ENCODE results near the gene ADAMTS2.

The ADAMTS2 gene

DNA sequence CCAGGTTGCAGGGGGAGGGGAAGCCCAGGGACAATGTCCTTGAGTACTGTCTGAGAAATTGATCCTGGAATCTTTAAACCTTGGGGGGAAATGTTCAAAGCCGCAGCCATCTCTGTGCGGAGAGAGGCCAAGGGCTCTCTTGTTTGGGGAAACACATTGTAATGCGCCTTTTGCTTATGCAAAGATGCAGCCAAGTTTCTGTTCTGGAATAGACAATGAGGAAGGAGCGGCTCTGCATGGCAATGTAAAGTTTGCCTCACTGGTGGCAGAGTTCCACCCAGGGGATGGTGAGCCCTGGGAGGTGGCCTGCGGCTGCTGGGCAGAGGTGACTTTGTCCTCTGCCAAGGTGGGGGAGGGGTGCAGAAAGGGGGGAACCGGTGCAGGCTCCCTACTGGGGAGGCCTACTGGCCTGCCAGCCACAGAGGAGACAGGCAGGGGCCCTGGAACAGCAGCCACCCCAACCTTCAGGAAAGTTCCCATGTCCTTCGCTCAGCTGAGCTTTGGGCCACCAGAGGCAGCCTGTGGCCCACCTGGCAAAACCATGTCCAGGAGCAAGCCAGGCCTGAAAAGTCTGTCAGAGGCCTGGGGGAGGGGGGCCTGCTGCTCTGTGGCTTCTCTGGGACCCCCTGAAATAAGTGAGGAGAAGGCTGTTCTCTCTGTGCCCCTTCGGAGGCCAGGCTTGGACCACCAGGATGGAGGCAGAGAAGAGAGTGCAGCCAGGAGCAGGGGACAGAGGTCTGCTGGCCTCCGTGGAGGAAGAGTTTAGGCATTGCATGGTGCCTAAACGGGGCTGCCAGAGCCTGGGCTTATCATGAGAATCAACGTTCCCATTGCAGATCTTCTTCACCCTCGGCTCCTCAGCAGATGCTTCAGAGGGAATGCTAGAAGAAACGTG is 157.3 kb downstream of the ADAMTS2 start:
- TF ChIP-seq CTCF (IDR thresholded peaks at IDR 0.05; ENCODE audit: insufficient read depth, missing control alignments), result no peak
- no peak for DNase-seq (ENCODE audit: insufficient read length, low spot score)
- FAIRE-seq, result no peak

- no peak for DNase-seq (ENCODE audit: insufficient read length, low spot score)
- FAIRE-seq, result no peak
- no peak for TF ChIP-seq CTCF (IDR thresholded peaks at IDR 0.05; ENCODE audit: insufficient read depth, missing control alignments)
Measured at GRCh38 chr5:179187229-179187678, 158.0 kb downstream of the ADAMTS2 start.

- FAIRE-seq, result no peak
- no peak for TF ChIP-seq CTCF (IDR thresholded peaks at IDR 0.05; ENCODE audit: insufficient read depth, missing control alignments)
- no peak for DNase-seq (ENCODE audit: insufficient read length, low spot score)
Measured at GRCh38 chr5:179186801-179187200, 158.5 kb downstream of the ADAMTS2 start.

- DNase-seq (ENCODE audit: insufficient read length, low spot score) (no peak), FAIRE-seq (no peak)
- TF ChIP-seq CTCF (IDR thresholded peaks at IDR 0.05; ENCODE audit: insufficient read depth, missing control alignments), result no peak
Measured at GRCh38 chr5:179185941-179186411, 159.3 kb downstream of the ADAMTS2 start.

GRCh38 chr5:179185256-179185940 is 159.9 kb downstream of the ADAMTS2 start:
- DNase-seq (ENCODE audit: insufficient read length, low spot score) (no peak), FAIRE-seq (no peak)
- TF ChIP-seq CTCF (IDR thresholded peaks at IDR 0.05; ENCODE audit: insufficient read depth, missing control alignments), result no peak

DNA sequence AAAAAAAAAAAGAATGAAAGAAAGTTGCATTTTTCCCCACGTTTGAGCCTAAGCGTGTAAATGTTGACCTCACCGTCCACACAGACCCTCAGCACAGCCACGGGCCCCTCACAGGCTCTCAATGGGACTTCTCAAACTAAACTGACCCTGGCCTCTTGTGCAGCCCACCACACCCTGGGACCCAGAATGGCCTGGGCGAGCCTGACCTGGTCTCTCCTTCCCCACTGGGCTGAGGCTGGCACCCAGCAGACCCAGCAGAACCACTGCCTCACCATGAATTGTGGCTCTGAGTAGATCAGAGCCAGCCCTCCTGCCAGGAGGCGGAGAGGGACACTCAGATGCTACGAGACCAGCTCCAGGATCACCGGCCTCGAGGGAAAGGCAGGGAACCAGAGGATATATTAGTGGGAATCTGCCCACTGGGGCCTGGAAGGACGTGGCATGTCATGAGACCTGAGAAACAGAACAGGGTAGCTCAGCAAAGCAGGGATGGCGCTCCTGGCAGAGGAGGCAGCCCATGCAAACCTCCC is 160.7 kb downstream of the ADAMTS2 start:
- no peak for TF ChIP-seq CTCF (IDR thresholded peaks at IDR 0.05; ENCODE audit: insufficient read depth, missing control alignments)
- FAIRE-seq (no peak), DNase-seq (ENCODE audit: insufficient read length, low spot score) (no peak)
